Esophagus squamous epithelium (tissue), 4 donors: ENCODE results near the gene DHH.

Experiments used
- POLR2A ChIP-seq, 4 donors: fragments of 450-650 bp; IDR thresholded peaks; one replicate each; pipeline ENCODE4 v1.6.1; 2017; ENCODE audit warnings: antibody characterized with exemption in 4 of 4, mild to moderate bottlenecking in 4 of 4, moderate library complexity in 3 of 4
- TF ChIP-seq, protein P1 (sequence below), 6 experiments: fragments of 450-650 bp in 4 of 6; fragments of 200-600 bp in 2 of 6; sonication (generic) in 2 of 6; IDR thresholded peaks; one replicate each; pipeline ENCODE4 v1.5.1; 2016 to 2019; ENCODE audit warnings: antibody characterized with exemption in 6 of 6, mild to moderate bottlenecking in 4 of 6, moderate library complexity in 4 of 6

DNA sequence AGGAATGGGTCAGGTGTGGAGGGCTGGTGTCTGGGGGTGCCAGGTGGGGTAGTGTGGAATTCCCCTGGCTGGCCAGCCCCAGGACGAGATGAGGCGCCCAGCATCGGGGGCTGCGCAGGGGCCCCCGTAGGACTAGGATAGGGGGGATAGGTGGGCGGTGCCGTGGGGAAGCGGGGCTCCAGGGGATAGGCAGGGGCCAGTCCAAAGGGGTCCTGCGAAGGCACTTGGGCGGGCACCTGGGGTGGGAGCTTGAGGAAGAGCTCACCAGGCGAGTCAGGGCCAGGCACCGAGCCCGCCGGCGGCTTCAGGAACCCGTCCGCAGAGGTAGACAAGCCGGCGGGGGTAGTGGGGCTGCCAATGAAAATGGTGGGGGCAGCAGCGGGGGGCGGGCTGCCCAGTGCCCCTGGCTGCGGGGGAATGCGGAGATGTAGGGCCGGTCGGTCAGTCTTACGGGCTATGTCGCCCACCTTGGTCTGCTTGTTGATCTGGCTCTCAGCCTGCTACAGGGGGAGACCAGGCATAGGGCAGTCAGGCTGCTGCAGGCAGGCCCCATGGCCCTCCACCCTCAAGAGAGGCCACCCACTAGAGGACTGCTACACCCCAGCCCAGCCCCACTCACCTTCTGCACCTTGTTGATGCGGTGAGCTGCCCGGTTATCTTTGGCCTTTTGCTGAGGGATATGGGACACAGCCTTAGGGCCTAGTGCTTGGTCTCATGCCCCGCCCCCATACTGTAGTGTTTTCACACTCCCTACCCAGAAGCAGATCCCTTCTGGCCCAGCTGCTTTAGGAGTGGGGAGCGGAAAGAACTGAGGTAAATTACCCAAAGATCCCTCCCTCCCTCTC, 53.3 kb downstream of the DHH start:
- TF ChIP-seq, protein P1, sequence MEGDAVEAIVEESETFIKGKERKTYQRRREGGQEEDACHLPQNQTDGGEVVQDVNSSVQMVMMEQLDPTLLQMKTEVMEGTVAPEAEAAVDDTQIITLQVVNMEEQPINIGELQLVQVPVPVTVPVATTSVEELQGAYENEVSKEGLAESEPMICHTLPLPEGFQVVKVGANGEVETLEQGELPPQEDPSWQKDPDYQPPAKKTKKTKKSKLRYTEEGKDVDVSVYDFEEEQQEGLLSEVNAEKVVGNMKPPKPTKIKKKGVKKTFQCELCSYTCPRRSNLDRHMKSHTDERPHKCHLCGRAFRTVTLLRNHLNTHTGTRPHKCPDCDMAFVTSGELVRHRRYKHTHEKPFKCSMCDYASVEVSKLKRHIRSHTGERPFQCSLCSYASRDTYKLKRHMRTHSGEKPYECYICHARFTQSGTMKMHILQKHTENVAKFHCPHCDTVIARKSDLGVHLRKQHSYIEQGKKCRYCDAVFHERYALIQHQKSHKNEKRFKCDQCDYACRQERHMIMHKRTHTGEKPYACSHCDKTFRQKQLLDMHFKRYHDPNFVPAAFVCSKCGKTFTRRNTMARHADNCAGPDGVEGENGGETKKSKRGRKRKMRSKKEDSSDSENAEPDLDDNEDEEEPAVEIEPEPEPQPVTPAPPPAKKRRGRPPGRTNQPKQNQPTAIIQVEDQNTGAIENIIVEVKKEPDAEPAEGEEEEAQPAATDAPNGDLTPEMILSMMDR (IDR thresholded peaks at IDR 0.05): no peak
- TF ChIP-seq POLR2A (IDR thresholded peaks at IDR 0.05): no peak
